Measurements from ENCODE around the gene SVOP.
"Not testable (repeated sequence)": the region's sequence is repeated elsewhere in the genome, so short reads cannot be mapped to it uniquely, and the experiment has no call there.

SVOP gene, protein sequence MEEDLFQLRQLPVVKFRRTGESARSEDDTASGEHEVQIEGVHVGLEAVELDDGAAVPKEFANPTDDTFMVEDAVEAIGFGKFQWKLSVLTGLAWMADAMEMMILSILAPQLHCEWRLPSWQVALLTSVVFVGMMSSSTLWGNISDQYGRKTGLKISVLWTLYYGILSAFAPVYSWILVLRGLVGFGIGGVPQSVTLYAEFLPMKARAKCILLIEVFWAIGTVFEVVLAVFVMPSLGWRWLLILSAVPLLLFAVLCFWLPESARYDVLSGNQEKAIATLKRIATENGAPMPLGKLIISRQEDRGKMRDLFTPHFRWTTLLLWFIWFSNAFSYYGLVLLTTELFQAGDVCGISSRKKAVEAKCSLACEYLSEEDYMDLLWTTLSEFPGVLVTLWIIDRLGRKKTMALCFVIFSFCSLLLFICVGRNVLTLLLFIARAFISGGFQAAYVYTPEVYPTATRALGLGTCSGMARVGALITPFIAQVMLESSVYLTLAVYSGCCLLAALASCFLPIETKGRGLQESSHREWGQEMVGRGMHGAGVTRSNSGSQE

DNA sequence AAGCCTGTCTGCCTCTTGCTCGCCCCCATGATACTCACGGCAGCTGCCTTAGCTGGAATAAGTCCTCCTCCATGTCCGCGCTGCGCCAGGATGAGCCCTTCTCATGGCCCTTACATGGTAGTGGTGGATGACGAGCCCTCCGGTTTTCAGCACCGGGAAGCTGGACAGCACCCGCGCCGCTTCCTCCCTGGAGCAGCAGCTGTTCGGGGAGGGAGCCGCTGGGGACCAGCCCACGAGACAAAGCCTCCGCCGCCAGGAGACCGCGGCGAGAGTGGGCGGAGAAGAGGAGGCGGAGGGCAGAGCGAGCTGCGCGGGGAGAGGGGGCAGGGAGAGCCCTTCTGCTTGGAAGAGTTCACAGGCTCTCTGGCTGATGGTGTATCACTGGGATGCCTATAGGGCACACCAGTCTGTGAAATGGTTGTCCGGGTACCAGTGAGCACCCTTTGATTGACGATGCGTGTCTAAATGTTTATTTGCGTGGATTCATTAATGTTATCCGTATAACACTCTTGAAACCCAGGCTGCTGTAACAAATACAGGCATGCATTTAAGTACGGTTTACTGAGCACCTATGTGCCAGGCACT is at the start of gene SVOP:
TSS of gene SVOP (minus strand) at position 273 of the 585 bp plus-strand sequence. CDS start at position 73, 200 bp downstream.
- peak; percentile 71 for DNase-seq

DNA sequence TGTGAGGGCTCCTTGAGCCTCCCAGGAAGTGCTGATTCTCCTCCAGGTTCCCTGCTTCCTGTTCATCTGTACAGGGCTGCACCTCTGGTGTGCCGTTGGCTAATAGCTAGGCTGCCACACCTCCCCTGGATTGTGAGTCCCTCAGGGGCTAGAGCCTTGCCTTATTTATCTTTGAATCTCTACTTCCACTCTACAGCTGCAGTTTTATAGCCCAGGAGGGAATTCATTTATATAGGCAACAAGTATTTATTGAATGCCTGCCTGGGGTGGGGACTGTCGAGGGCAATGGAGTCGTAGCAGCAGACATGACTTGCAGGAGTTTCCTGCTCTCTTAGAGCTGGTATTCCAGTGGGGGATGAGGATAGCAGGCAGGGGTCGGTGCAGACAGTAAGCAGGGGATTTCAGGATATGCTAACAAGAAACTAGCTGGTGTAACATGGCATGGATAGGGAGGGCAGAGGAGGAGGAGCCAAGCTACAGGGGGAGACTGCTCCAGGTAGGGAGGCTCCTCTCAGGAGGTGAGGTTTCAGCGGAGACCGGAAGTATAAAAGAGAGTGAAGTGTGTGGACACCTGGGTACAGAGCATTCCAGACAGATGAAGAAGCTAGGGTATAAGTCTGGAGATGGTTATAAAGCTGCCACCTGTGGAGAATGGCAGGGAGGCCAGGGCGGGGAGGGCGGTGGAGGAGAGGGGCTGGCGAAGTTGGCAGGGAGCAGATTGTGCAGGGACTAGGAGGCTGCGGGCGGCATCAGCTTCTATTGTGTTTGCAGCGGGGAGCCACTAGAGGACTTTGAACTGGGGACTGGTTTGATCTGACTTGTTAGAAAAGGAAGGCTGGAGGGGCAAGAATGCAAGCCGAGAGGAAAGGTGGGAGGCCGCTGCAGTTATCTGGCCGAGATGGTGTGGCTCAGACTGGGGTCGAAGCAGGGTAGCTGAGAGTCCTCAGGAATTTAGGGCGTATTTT is 48.7 kb upstream of the SVOP start:
- no peak for DNase-seq

DNA sequence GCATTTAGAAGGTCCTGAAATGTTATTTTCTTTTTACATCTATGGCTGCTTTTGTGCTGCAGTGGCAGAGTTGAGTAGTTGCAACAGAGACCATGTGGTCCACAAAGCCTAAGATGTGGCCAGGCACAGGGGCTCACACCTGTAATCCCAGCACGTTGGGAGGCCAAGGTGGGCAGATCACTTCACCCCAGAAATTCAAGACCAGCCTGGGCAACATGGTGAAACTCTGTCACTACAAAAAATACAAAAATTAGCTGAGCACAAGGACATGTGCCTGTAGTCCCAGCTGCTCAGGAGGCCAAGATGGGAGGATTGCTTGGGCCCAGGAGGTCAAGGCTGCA is 45.0 kb upstream of the SVOP start:
- no peak for DNase-seq

DNA sequence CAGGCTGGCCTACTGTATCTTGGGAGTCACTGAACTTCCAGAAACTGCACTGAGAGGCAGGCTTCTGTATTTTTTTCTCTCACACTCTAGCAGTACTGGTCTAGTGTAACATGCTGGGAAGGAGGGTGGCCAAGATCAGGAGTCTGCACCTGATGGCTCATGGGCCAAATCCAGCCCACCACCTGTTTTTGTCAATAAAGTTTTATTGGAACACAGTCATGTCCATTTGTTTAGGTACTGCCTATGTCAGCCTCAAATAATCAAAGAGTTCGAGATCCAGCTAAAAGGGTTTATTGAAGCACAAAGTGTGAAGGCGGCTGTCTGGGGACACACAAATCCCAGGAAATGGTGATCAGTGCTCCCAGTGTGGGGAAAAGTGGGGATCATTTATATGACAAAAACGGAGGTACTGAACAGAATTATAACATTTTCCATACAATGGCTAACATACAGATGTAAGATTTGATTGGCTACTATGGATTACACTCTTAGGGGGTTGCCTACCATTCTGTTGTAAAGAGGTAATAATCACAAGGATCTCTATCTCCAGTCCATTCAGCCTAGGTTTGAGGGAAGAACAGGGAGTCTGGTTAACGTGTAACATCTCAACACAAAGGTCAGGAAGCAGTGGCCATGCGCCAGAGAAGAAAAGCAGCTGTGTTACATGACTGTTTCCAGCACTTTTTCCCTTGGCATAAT is 44.4 kb upstream of the SVOP start:
- DNase-seq: no peak

DNA sequence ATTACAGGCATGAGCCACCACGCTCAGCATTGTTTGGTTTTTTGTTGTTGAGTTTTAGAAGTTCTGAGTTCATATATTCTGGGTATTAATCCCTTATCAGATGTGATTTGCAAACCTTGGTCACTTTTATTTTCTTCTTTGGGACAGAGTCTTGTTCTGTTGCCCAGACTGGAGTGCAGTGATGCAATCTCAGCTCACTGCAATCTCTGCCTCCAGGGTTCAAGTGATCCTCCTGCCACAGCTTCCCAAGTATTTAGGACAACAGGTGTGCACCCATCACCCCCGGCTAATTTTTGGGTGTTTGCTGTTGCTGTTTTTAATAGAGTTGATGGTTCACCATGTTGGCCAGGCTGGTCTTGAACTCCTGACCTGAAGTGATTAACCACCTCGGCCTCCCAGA is 43.3 kb upstream of the SVOP start:
- DNase-seq: no peak

DNA sequence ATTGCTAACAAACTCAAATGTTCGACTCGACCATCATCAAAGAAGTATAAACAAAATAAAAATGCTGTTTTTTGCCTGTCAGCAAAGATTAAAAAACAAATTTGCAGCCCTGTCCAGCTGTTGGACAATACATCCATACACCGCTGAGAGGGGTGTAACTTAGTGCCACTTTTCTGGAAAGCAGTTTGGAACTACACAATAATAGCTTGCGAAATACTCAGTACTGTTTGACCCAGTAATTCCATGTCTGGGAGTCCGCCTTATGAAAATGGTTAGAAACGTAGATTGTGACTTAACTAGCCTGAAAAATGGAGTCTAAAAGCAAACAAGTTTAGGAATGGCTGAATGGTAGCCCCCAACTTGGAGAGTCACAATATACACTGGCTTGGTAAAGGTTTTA is 37.9 kb upstream of the SVOP start:
- DNase-seq: no peak

DNA sequence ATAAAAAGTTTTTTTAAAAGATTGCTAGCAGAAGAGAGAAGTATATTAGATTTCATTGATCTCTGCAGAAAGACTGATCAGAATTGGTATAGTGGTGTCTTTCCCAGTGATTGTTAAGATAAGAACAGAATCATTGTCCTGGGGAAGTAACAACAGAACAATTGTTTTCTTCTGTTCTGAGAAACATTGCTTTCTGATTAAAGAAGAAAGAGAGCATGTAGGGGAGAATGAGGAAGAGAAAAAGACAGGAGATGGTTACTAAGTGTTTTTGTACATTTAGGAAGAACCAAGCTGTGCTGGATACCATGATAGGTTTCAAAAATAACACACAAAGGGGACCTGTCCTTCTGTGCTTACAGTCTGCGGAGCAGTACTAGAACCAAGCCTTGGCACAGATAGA is 36.5 kb upstream of the SVOP start:
- DNase-seq: no peak

DNA sequence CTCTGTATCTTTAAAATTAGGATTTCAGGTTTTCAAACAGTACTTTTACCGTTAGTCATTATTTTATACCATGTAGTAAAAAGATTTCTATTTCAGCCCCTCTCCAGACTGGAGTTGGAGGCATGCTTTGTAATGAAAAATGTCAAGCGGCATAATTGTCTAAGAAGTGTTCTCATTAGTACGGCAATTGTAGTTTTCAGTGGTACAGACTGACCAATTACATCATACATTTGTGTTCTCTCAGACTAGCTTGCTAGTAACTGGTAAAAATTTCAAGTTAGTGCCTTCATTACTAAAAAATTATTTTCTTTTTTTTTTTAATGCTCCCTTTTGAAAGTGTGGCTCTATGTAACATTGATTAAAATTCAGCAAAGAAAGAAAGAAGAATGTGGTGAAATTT is 36.0 kb upstream of the SVOP start:
- DNase-seq: no peak

DNA sequence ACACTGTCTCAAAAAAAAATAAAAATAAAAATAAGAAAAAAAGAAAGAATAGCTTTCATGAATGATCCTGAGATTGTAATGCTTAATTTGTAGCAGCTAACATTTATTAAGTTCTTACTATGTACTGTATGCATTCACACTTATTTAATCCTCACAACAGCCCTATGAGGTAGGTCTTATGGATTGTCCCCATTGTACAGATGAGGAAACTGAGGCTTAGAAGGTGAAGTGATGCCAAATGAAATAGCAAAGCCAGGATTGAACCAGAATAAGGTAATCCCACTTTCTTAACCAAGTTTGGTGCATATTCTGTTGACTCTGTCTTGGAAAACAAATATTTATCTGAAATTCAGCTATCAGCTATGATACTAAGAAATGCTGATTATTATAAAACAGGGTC is 33.7 kb upstream of the SVOP start:
- no peak for DNase-seq

DNA sequence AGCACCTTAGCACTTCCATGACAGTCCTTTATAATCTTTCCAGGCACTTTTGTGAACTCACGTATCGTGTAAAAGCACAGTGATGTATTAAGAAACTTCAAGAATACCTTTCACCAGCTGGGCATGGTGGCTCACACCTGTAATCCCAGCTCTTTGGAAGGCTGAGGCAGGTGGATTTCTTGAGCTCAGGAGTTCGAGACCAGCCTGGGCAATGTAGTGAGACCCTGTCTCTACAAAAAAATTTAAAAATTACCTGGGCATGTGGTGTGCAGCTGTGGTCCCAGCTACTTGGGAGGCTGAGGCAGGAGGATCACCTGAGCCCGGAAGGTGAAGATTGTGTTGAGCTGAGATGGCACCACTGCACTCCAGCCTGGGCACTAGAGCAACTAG is 33.3 kb upstream of the SVOP start:
- DNase-seq: not testable (repeated sequence)

DNA sequence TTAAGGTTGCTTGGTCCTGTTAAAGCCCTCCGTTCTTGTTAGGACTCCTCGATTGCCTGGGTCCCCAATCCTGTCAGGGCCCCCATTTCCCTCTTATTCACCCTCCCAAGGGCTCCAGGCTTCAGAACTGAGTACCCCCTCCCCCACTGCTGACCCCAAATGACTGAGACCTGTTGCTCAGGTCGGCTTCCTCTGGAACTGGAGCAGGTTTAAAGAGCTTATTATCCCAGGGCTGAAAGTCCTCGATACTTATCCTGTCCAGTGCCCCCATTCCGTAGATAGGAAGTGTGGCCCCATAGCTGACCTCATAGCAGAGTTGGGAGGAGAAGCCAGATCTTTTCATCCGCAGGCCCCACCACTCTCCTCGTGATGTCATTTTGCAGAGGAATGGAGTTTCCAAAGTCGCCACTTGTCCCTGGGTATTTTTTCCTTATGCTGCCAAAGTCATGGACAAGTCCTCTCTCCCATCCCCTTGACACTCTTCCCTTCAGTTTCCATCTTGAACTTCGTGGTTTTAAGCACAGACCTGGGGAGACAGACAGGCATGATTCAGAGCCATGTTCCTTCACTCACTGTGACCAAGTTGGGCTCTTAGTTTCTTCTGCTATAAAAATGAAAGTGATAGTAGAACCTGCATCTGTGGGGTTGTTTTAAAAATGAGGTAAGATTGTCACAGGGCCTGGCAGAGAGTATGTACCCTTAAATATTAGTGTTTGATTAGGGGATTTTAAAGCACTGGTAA is 32.7 kb upstream of the SVOP start:
- DNase-seq: no peak

DNA sequence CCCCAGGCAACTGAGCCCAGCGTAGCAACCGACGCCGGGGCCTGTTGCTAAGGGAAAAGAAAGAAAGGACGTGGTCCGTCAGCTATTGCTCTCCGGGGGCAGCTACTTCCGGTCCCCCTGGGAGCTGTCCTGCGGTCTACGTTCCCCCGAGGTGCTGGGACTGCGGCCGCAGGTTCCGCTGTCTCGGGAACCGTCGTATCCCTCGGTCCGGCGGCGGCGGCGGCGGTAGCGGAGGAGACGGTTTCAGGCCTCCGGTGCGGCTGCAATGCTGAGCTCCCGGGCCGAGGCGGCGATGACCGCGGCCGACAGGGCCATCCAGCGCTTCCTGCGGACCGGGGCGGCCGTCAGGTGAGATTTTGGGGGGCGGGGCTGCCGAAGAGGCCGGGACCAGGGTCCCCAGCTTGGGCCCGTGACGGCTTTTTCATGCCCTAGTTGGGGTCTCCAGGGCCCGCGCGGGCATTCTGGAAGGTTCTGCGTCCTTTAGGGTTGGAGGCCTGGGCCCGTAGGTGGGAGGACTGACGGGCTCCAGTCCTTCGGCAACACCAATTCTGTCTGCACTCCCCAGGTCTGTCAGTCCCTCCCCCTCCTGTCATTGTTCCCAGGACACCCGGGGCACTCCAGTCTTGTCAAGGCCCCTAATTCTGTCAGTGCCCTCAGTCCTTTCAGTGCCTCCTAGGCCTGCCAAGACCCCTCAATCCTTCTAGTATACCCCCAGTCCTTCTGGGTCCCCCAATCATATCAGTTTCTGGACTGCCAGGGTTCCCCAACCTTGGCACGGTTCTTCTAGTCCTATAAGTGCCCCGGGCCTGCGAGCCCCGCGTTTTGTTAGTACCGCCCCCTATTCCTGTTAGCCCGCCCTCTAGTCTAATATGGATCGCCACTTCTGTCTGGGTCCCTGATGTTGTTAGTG is 31.8 kb upstream of the SVOP start, which contains the start of gene USP30:
TSS of gene USP30 (plus strand) at position 163 of the 910 bp plus-strand sequence. CDS start at position 266, 103 bp downstream.
- DNase-seq: peak; percentile 85

DNA sequence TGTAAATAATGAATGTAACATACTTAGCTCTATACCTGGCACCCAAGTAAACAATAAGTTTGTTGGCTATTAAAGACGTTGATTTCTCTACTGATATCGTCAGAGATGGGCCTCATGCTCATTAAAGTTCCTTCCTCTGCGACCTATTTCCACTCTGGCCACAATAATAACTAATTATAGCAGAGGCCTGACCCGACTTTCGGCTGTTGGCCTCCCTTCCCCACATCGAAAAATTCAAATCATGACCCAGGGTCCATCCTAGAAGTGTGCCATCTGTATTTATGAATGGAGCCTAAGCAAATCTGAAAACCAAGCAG is 31.2 kb upstream of the SVOP start:
- no peak for DNase-seq

DNA sequence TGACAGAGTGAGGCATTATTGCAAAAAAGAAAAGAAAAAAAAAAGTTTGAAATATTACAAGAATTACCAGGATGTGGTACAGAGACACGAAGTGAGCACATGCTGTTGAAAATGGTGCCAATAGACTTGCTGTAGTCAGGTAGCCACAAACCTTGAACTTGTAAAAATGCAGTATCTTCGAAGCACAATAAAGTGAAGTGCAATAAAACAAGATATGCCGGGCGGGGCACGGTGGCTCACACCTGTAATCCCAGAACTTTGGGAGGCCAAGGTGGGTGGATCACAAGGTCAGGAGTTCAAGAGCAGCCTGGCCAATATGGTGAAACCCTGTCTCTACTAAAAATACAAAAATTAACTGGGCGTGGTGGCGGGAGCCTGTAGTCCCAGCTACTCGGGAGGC is 28.9 kb upstream of the SVOP start:
- DNase-seq: not testable (repeated sequence)

DNA sequence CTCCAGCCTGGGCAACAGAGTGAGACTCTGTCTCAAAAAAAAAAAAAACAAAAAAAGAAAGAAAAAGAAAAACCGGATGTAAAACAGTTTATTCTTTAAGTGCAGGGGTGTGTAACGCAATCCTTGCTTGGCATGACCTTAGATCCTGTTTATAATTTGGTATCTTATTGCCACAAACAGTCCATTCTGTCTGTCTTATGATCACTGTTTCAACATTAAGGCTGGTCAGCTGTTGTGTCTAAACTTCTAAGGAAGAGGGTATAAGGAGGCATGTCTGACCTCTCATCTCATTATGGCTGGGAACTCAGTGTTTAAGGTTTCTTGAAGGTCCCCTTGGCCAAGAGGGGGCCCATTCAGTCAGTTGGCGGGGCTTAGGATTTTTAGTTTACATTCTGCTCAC is 27.8 kb upstream of the SVOP start:
- not testable (repeated sequence) for DNase-seq

DNA sequence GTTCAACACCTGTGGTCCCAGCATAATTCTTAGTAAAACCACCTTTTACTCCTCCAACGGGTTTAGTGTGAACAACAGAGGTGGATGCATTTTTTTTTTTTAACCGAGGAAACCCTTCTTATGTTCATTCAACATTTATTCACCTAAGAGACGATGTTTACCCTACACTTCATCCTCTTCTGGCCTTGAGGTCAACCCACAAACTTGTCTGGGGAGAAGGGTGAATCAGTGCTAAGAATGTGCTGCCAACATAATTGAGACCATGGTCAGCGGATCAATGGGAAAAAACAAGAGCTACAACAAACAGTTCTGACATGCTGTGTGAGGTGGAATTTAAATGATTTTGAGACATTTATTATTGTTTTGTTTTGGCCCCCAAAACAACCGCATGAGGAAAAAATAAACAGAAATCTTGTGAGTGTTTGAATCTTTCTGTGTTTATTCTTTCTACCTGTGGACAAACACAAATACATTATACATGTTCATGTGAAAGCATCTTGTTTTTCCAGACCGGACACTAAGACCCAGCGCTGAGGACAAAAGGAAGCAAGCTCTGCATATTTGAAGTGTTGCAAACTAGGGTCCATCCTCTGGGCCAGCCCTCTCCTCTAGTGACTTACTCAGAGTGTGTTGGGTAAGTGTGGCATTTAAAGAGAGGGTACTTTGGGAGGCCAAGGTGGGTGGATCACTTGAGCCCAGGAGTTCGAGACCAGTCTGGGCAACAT is 26.4 kb upstream of the SVOP start:
- DNase-seq: no peak

DNA sequence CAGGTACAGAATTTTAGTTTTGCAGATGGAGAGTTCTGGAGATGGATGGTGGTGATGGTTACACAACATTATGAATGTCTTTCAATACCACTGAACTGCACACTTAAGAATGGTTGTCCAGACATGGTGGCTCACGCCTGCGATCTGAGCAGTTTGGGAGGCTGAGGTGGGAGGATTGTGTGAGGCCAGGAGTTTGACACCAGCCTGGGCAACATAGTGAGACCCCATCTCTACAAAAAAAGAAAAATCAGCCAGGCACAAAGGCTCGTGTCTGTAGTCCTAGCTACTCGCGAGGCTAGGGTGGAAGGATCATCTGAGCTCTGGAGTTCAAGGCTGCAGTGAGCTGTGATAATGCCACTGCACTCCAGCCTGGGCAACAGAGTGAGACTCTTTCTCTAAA is 23.4 kb upstream of the SVOP start:
- no peak for DNase-seq

DNA sequence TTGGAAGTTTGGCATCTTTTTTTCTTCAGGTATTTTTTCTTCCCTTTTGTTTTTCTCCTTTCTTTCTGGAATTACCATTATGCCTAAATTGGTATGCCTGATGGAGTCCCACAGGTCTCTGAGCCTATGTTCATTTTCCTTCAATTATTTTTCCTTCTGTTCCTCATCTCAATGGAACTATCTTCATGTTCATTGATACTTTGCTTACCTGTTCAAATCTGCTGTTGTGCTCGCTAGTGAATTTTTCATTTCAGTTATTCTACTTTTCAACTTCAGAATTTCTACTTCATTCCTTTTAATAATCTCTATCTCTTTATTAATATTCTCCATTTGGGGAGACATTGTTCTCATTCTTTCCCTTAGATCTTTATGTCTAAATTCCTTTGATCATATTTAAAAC is 16.1 kb upstream of the SVOP start:
- DNase-seq: no peak

DNA sequence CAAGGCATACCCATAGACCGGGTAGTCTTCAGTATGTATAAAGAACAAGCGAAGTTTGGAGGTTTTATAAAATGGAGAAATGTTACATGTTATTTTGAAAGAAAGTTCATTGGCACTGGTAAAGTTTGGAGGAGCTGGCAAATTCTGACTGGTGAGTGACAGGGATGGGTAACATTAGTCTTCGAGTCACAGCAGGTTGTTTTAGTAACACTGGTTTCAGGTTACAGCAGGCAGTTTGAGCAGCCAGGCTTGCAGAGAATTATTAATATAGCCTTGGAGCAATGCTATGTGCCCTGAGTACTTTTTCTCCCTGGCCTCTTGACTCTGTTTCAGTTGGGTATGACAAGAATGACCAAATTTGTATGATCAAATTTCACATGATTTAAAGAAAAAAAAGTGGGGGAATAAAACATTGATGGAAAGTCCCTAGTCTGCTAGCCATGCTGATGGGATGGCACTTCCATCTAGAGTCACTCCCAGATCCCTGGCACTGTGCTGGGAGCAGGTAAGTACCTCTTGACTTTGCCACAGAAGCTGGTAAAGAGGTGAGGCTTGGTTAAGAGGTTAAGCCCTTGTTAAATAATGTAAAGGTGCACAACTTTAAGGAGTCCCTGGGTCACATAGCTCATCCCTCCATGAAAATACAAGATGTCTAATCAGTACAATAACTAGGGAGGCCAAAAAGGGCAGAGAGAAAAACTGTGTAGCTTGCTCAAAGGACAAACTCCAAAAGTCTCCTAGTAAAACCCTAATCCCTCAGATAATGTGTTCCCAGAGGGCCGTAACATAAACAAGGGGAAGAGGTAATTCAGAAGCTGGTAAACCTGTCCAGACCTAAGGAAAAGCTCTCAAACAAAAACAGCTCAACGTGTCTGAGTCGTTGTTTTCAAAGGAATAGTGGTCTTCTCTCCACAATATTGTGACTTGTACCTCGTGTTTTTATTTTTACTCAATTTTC is 12.7 kb upstream of the SVOP start:
- DNase-seq: no peak
